Measurements from ENCODE around the gene KRT74.

The KRT74 gene

GRCh38 chr12:52616680-52617402 lies 43.2 kb upstream of the KRT74 start:
- Histone ChIP-seq H3K36me3 (ENCODE audit: control insufficient read depth, insufficient read depth, low read length) (no peaks in the 10 kb centered on the region), H3K4me3 (replicated peaks; ENCODE audit: low read depth, low read length) (no peak overlapping the region), H3K27me3 (replicated peaks; ENCODE audit: control insufficient read depth, insufficient read depth, low read length) (peaks cover 2% of the 10 kb centered on the region)
- no peak for DNase-seq (ENCODE audit: extremely low read depth, insufficient read length)
- no peak for TF ChIP-seq CTCF (IDR thresholded peaks at IDR 0.05; ENCODE audit: insufficient read depth, low read length, poor library complexity, severe bottlenecking)

GRCh38 chr12:52615912-52616311 lies 42.3 kb upstream of the KRT74 start:
- no peak for TF ChIP-seq CTCF (IDR thresholded peaks at IDR 0.05; ENCODE audit: insufficient read depth, low read length, poor library complexity, severe bottlenecking)
- DNase-seq (ENCODE audit: extremely low read depth, insufficient read length): no peak
- Histone ChIP-seq H3K27me3 (replicated peaks; ENCODE audit: control insufficient read depth, insufficient read depth, low read length) (peaks cover 3% of the 10 kb centered on the region), H3K36me3 (ENCODE audit: control insufficient read depth, insufficient read depth, low read length) (no peaks in the 10 kb centered on the region), H3K4me3 (replicated peaks; ENCODE audit: low read depth, low read length) (no peak overlapping the region)

- DNase-seq (ENCODE audit: extremely low read depth, insufficient read length): no peak
- Histone ChIP-seq H3K27me3 (replicated peaks; ENCODE audit: control insufficient read depth, insufficient read depth, low read length) (peaks cover 3% of the 10 kb centered on the region), H3K36me3 (ENCODE audit: control insufficient read depth, insufficient read depth, low read length) (no peaks in the 10 kb centered on the region), H3K4me3 (replicated peaks; ENCODE audit: low read depth, low read length) (no peak overlapping the region)
- TF ChIP-seq CTCF (IDR thresholded peaks at IDR 0.05; ENCODE audit: insufficient read depth, low read length, poor library complexity, severe bottlenecking): no peak
Observed at GRCh38 chr12:52615208-52615868, 41.7 kb upstream of the KRT74 start.

- no peaks in the 10 kb centered on the region for H3K36me3 ChIP-seq (ENCODE audit: control insufficient read depth, insufficient read depth, low read length)
- no peak overlapping the region for H3K4me3 ChIP-seq (replicated peaks; ENCODE audit: low read depth, low read length)
- TF ChIP-seq CTCF (IDR thresholded peaks at IDR 0.05; ENCODE audit: insufficient read depth, low read length, poor library complexity, severe bottlenecking): no peak
- no peak for DNase-seq (ENCODE audit: extremely low read depth, insufficient read length)
- peaks cover 3% of the 10 kb centered on the region for H3K27me3 ChIP-seq (replicated peaks; ENCODE audit: control insufficient read depth, insufficient read depth, low read length)
Observed at GRCh38 chr12:52614381-52615207, 41.0 kb upstream of the KRT74 start.

GRCh38 chr12:52613384-52614030 lies 39.9 kb upstream of the KRT74 start:
- Histone ChIP-seq H3K27me3 (replicated peaks; ENCODE audit: control insufficient read depth, insufficient read depth, low read length) (peaks cover 3% of the 10 kb centered on the region), H3K36me3 (ENCODE audit: control insufficient read depth, insufficient read depth, low read length) (no peaks in the 10 kb centered on the region), H3K4me3 (replicated peaks; ENCODE audit: low read depth, low read length) (no peak overlapping the region)
- no peak for DNase-seq (ENCODE audit: extremely low read depth, insufficient read length)
- TF ChIP-seq CTCF (IDR thresholded peaks at IDR 0.05; ENCODE audit: insufficient read depth, low read length, poor library complexity, severe bottlenecking): no peak

Measured in GM06990 (cell line).